NT2/D1 (cell line): ENCODE results near the gene MLPH.

Source experiments
- SUZ12 ChIP-seq: IDR thresholded peaks from 2 replicates; pipeline ENCODE4 v1.6.1; 2011; ENCODE audit not compliant: insufficient read length, insufficient read depth; ENCODE audit errors: extremely low read depth
- YY1 ChIP-seq: IDR thresholded peaks from 2 replicates; pipeline ENCODE4 v1.6.1; 2011; ENCODE audit not compliant: insufficient read length, insufficient read depth
- ZNF274 ChIP-seq: IDR thresholded peaks from 2 replicates; pipeline ENCODE4 v1.6.1; 2011; ENCODE audit warnings: mild to moderate bottlenecking, low read depth, low read length

DNA sequence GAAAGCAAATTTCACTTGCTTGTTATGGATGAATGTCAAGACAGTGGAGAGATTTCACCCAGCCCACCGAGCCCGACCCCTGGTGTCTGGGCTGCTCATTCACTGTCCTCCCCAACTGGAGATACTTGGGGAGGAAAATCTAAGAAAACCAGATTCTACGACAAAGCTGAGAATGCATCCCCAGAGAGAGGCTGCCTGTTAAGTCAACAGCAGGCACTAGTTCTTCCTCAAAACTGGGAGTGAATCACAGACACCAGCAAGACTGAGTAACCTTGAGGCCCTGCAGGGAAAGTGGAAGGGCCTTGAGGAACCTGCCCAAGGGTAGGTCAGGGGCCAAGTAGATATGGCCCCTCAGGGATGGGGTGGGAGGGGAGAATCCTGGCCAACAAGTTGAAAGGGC lies 34.2 kb upstream of the MLPH start:
- no peak for TF ChIP-seq YY1
- TF ChIP-seq SUZ12, result no peak
- no peak for TF ChIP-seq ZNF274
